Measurements from ENCODE around the gene LTBP2. TPM values are rescaled to one million over a fixed set of nuclear protein-coding genes. Genes with fewer than 3 reads are reported as not detected.

Gene LTBP2
- polyA plus RNA-seq, 2 of the 4 experiments (the other 2 are of a cell fraction), result 4.9 to 14.4 TPM

DNA sequence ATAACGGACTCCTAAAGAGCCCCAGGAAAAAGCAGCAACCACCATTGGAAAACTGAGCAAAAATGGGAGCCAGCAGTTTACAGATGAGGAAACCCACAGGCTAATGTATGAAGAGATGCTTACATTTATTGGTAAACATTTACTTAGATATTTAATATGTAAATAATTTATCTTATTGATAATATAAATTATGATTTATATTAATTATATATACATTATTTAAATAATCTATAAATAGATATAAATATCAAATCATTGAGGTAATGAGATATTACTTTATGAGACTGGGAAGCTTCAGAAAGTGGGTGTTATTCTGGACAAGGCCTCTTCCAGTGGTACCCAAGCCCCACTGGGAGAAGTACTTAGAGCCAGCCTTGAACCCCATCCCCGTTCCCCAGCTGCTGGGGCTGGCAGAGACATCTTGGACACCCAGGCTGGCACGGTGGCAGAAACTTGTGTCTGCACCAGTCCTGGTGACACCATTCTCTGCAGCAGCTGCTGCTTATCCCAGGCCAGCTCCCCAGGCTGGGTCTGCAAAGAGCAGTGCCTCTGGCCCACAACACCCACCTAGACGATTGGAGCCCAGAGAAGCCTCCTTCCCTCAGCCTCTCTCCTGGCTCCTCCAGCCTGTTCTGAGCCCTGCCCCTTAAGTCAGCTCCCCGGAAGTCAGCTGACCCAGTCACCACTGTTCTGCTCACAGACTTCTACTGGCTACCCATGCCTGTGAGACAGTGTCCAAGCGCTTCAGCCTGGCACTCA, 92.5 kb downstream of the LTBP2 start:
- WGBS (ENCODE audit: missing lambda C conversion rate), result 79% methylated on average over 6 of the region's 6 CpGs
- Histone ChIP-seq H3K4me3 (no peak overlapping the region), H3K9me3 (no peaks in the 10 kb centered on the region), H3K4me1 (peaks cover 8% of the 10 kb centered on the region), H3K4me2 (no peak overlapping the region), H3K27ac (no peak overlapping the region)
- CTCF ChIA-PET, result interaction anchor here (1.5 to 9.2 kb wide), 5 partner anchors 10 to 90 kb away, joined by 4 to 62 read pairs (median 7); no protein-coding TSS in a partner anchor
- POLR2A ChIA-PET, result no interaction called here
- no peak for DNase-seq (ENCODE audit: low read depth in 1 of 2, low spot score in 1 of 2)
- FAIRE-seq, result no peak
- peak in 1 of 2 experiments; percentile 20; a peak in 2 of 6 replicates for ATAC-seq
- TF ChIP-seq EHF (CRISPR knock-in tag; IDR thresholded peaks at IDR 0.05) (no peak), NR3C1 (IDR thresholded peaks at IDR 0.05) (no peak), ZNF302 (CRISPR knock-in tag; IDR thresholded peaks at IDR 0.05) (no peak), RNF2 (IDR thresholded peaks at IDR 0.05; ENCODE audit: borderline replicate concordance, low read depth) (no peak), RARB (CRISPR knock-in tag; IDR thresholded peaks at IDR 0.05) (no peak), MAZ (IDR thresholded peaks at IDR 0.05; ENCODE audit: borderline replicate concordance, low read depth, low read length) (no peak), ZFP36 (IDR thresholded peaks at IDR 0.05; ENCODE audit: borderline replicate concordance, partially characterized antibody) (no peak), POLR2A (IDR thresholded peaks at IDR 0.05; ENCODE audit: low read length) (no peak), NFE2L2 (conservative IDR thresholded peaks at IDR 0.05; ENCODE audit: low read length) (no peak), EHMT2 (IDR thresholded peaks at IDR 0.05; ENCODE audit: low read depth) (no peak), EP300 (IDR thresholded peaks at IDR 0.05) (no peak), HOXB5 (CRISPR knock-in tag; IDR thresholded peaks at IDR 0.05) (no peak)

GRCh38 chr14:74518221-74518620, 93.8 kb downstream of the LTBP2 start:
- TF ChIP-seq, protein P1, sequence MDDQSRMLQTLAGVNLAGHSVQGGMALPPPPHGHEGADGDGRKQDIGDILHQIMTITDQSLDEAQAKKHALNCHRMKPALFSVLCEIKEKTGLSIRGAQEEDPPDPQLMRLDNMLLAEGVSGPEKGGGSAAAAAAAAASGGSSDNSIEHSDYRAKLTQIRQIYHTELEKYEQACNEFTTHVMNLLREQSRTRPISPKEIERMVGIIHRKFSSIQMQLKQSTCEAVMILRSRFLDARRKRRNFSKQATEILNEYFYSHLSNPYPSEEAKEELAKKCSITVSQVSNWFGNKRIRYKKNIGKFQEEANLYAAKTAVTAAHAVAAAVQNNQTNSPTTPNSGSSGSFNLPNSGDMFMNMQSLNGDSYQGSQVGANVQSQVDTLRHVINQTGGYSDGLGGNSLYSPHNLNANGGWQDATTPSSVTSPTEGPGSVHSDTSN (IDR thresholded peaks at IDR 0.05), result no peak
- TF ChIP-seq PHF8 (IDR thresholded peaks at IDR 0.05; ENCODE audit: borderline replicate concordance, low read depth) (no peak), FOXS1 (CRISPR knock-in tag; IDR thresholded peaks at IDR 0.05) (no peak), RCOR1 (IDR thresholded peaks at IDR 0.05; ENCODE audit: low read depth, low read length) (no peak)
- Histone ChIP-seq H3K4me3 (no peak overlapping the region), H3K27ac (no peak overlapping the region), H3K9me3 (no peaks in the 10 kb centered on the region), H3K4me1 (peaks cover 8% of the 10 kb centered on the region), H3K4me2 (no peak overlapping the region)
- ATAC-seq (no peak), FAIRE-seq (no peak), DNase-seq (ENCODE audit: low read depth in 1 of 2, low spot score in 1 of 2) (no peak)
- WGBS (ENCODE audit: missing lambda C conversion rate), result 90% methylated on average over 6 of the region's 6 CpGs
- POLR2A ChIA-PET, result no interaction called here
- CTCF ChIA-PET, result interaction anchor here (1.5 to 9.2 kb wide), 3 partner anchors 10 to 91 kb away, joined by 4 to 62 read pairs (median 5); no protein-coding TSS in a partner anchor

- ChIA-PET POLR2A (no interaction called here), CTCF (interaction anchor here (1.5 to 9.2 kb wide), 2 partner anchors 10 to 17 kb away, joined by 5 to 62 read pairs; no protein-coding TSS in a partner anchor)
- DNase-seq (ENCODE audit: low read depth in 1 of 2, low spot score in 1 of 2) (no peak), ATAC-seq (no peak), FAIRE-seq (no peak)
- TF ChIP-seq RCOR1 (IDR thresholded peaks at IDR 0.05; ENCODE audit: low read depth, low read length) (no peak), MAZ (IDR thresholded peaks at IDR 0.05; ENCODE audit: borderline replicate concordance, low read depth, low read length) (no peak), HMGXB4 (CRISPR knock-in tag; IDR thresholded peaks at IDR 0.05; ENCODE audit: borderline replicate concordance) (no peak), PHF8 (IDR thresholded peaks at IDR 0.05; ENCODE audit: borderline replicate concordance, low read depth) (no peak), SMC3 (IDR thresholded peaks at IDR 0.05) (no peak), NR3C1 (IDR thresholded peaks at IDR 0.05) (no peak), FOSL2 (IDR thresholded peaks at IDR 0.05) (no peak), FOSL2 (CRISPR knock-in tag; IDR thresholded peaks at IDR 0.05) (no peak), SREBF2 (IDR thresholded peaks at IDR 0.05) (no peak), RNF2 (IDR thresholded peaks at IDR 0.05; ENCODE audit: borderline replicate concordance, low read depth) (no peak), CHD2 (IDR thresholded peaks at IDR 0.05; ENCODE audit: low read length, partially characterized antibody) (no peak), KDM1A (IDR thresholded peaks at IDR 0.05; ENCODE audit: low read depth) (no peak), TP53 (CRISPR knock-in tag; IDR thresholded peaks at IDR 0.05) (no peak), FOSB (CRISPR knock-in tag; IDR thresholded peaks at IDR 0.05) (no peak), CBX8 (IDR thresholded peaks at IDR 0.05) (no peak), NPAS2 (CRISPR knock-in tag; IDR thresholded peaks at IDR 0.05; ENCODE audit: borderline replicate concordance) (no peak), ESRRA (IDR thresholded peaks at IDR 0.05; ENCODE audit: borderline replicate concordance, low read length) (no peak)
- TF ChIP-seq, protein P1 (IDR thresholded peaks at IDR 0.05), result no peak
- TF ChIP-seq, protein P2, sequence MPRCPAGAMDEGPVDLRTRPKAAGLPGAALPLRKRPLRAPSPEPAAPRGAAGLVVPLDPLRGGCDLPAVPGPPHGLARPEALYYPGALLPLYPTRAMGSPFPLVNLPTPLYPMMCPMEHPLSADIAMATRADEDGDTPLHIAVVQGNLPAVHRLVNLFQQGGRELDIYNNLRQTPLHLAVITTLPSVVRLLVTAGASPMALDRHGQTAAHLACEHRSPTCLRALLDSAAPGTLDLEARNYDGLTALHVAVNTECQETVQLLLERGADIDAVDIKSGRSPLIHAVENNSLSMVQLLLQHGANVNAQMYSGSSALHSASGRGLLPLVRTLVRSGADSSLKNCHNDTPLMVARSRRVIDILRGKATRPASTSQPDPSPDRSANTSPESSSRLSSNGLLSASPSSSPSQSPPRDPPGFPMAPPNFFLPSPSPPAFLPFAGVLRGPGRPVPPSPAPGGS (IDR thresholded peaks at IDR 0.05), result no peak
- Histone ChIP-seq H3K4me1 (peaks cover 8% of the 10 kb centered on the region), H3K4me2 (no peak overlapping the region), H3K4me3 (no peak overlapping the region), H3K27ac (no peak overlapping the region), H3K9me3 (no peaks in the 10 kb centered on the region)
- WGBS (ENCODE audit: missing lambda C conversion rate), result 84% methylated on average over 4 of the region's 4 CpGs
Observed at GRCh38 chr14:74517731-74518130, 94.3 kb downstream of the LTBP2 start.
